Activated B cell treated with CpG ODN at 0.5 μM for 24 hours (primary cell): ENCODE data around the gene TMEM238L. TPM values are rescaled to one million over a fixed set of nuclear protein-coding genes. Genes with fewer than 3 reads are reported as not detected.

Source experiments
- ATAC-seq: fragments of 200-7000 bp; cut with Tn5 transposase; one replicate; pipeline ENCODE4 v1.10.0; 2021; ENCODE audit warnings: low read depth, mild to moderate bottlenecking, moderate library complexity
- CTCF ChIA-PET: fragments of 350-600 bp; sonication (Branson Sonifier 250); formaldehyde crosslinking; loops from one replicate; lab custom pipeline; 2021; ENCODE audit warnings: antibody characterized with exemption; lab: Charles Lee
- POLR2A ChIA-PET: fragments of 350-600 bp; sonication (Branson Sonifier 250); formaldehyde crosslinking; loops from one replicate; lab custom pipeline; 2021; ENCODE audit warnings: antibody characterized with exemption; lab: Charles Lee
- DNase-seq: peaks from one replicate; pipeline ENCODE4 v3.0.0; 2022
- H3K27ac Mint-ChIP-seq: one replicate; pipeline ENCODE4 v1.8.0; 2020; ENCODE audit warnings: mixed read lengths
- H3K27me3 Mint-ChIP-seq: one replicate; pipeline ENCODE4 v1.8.0; 2021; ENCODE audit warnings: mixed read lengths
- H3K36me3 Mint-ChIP-seq: one replicate; pipeline ENCODE4 v1.8.0; 2021; ENCODE audit warnings: low read depth, mixed read lengths
- H3K4me1 Mint-ChIP-seq: one replicate; pipeline ENCODE4 v1.8.0; 2021; ENCODE audit warnings: mixed read lengths
- H3K4me3 Mint-ChIP-seq: one replicate; pipeline ENCODE4 v1.8.0; 2020; ENCODE audit warnings: mild to moderate bottlenecking, mixed read lengths
- H3K9me3 Mint-ChIP-seq: one replicate; pipeline ENCODE4 v1.8.0; 2020; ENCODE audit warnings: mixed read lengths
- intact Hi-C: fragments of 100-400 bp; cut with micrococcal nuclease; formaldehyde crosslinking; loops from one replicate; pipeline ENCODE4 v1.15.1; 2024
- total RNA-seq: library from RNA; stranded (reverse); gene quantifications from 2 replicates; pipeline ENCODE4 v1.2.3, GENCODE V29; 2022
- TF ChIP-seq, protein P1 (sequence below): fragments of 200-600 bp; IDR thresholded peaks from one replicate; pipeline ENCODE4 v1.8.0; 2022; ENCODE audit warnings: antibody characterized with exemption, mild to moderate bottlenecking

The TMEM238L gene
- total RNA-seq, 1 donor from 2014 or later: not detected

DNA sequence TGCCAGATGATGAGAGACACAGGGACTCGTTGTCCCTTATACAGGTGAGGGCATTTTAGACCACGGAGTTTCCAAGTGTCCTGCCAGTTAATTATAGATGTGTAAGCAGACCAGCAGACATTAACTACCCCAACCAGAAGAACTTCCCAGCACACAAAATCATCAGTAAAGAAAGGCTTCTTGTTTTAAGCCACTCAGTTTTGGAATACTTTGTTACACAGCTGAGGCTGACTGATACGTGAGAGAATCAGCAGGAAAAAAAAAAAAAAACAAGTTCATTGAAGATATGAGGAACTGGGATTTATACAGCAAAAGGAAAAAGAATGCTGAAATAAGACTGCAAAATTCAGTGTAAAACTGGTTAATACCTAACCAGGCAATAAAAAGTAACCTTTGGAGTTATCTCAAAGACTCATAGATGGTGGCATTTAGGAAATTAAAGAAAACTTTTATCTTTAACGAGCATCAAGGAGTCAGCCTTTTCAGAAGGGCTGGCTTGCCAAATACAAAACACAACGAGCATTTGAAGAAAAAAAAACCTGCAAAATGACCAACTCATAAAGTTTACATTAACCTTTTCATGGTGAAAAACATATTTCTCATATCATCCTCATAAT is 28.1 kb downstream of the TMEM238L start:
- ATAC-seq (no peak), DNase-seq (no peak)
- Mint-ChIP-seq H3K9me3 (peaks cover 9% of the 10 kb centered on the region), H3K27ac (no peak overlapping the region), H3K4me1 (peaks cover 3% of the 10 kb centered on the region), H3K4me3 (no peak overlapping the region), H3K36me3 (no peaks in the 10 kb centered on the region), H3K27me3 (no peaks in the 10 kb centered on the region)
- intact Hi-C loops: no loop called here
- CTCF ChIA-PET: no interaction called here
- TF ChIP-seq, protein P1, sequence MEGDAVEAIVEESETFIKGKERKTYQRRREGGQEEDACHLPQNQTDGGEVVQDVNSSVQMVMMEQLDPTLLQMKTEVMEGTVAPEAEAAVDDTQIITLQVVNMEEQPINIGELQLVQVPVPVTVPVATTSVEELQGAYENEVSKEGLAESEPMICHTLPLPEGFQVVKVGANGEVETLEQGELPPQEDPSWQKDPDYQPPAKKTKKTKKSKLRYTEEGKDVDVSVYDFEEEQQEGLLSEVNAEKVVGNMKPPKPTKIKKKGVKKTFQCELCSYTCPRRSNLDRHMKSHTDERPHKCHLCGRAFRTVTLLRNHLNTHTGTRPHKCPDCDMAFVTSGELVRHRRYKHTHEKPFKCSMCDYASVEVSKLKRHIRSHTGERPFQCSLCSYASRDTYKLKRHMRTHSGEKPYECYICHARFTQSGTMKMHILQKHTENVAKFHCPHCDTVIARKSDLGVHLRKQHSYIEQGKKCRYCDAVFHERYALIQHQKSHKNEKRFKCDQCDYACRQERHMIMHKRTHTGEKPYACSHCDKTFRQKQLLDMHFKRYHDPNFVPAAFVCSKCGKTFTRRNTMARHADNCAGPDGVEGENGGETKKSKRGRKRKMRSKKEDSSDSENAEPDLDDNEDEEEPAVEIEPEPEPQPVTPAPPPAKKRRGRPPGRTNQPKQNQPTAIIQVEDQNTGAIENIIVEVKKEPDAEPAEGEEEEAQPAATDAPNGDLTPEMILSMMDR: no peak
- POLR2A ChIA-PET: no interaction called here

DNA sequence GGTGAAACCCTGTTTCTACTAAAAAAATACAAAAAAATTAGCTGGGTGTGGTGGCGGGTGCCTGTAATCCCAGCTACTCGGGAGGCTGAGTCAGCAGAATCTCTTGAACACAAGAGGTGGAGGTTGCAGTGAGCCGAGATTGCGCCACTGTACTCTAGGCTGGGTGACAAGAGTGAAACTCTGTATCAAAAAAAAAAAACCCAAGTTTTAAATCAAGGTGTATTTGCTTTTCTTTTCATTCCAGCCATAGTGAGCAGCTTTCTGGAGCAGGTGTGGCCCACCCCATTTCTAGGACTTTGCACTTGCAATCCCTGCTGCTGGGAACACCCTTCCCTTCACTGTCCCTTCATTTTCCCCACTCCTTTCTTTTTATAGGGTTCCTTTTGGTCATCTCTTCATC is 28.8 kb downstream of the TMEM238L start:
- Mint-ChIP-seq H3K27me3 (no peaks in the 10 kb centered on the region), H3K27ac (no peak overlapping the region), H3K36me3 (no peaks in the 10 kb centered on the region), H3K4me1 (peaks cover 3% of the 10 kb centered on the region), H3K9me3 (peaks cover 9% of the 10 kb centered on the region), H3K4me3 (no peak overlapping the region)
- intact Hi-C loops: no loop called here
- POLR2A ChIA-PET: no interaction called here
- TF ChIP-seq, protein P1: no peak
- ATAC-seq: no peak
- no peak for DNase-seq
- CTCF ChIA-PET: no interaction called here

DNA sequence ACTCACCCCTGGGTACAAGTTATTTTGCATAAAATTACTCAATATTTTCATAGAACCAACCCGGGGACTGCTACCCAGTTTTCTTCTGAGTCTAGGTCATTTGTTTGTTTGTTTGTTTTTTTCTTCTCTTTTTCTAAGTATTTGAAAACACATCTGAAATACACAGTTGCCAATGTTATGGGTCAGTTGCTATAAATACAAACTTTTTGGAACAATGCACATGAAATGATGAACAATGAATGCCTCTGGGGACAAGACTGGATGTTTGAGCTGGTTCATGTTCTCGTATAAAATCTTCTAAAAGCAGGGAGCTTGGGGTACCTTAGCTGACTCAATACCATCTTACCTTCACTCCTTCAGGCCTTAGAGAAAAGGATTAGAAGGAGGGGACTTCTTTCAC is 30.5 kb downstream of the TMEM238L start:
- no peak for DNase-seq
- POLR2A ChIA-PET: no interaction called here
- Mint-ChIP-seq H3K36me3 (no peaks in the 10 kb centered on the region), H3K27me3 (no peaks in the 10 kb centered on the region), H3K4me1 (peaks cover 3% of the 10 kb centered on the region), H3K4me3 (no peak overlapping the region), H3K9me3 (peaks cover 9% of the 10 kb centered on the region), H3K27ac (no peak overlapping the region)
- no peak for ATAC-seq
- intact Hi-C loops: no loop called here
- CTCF ChIA-PET: no interaction called here
- TF ChIP-seq, protein P1: no peak

DNA sequence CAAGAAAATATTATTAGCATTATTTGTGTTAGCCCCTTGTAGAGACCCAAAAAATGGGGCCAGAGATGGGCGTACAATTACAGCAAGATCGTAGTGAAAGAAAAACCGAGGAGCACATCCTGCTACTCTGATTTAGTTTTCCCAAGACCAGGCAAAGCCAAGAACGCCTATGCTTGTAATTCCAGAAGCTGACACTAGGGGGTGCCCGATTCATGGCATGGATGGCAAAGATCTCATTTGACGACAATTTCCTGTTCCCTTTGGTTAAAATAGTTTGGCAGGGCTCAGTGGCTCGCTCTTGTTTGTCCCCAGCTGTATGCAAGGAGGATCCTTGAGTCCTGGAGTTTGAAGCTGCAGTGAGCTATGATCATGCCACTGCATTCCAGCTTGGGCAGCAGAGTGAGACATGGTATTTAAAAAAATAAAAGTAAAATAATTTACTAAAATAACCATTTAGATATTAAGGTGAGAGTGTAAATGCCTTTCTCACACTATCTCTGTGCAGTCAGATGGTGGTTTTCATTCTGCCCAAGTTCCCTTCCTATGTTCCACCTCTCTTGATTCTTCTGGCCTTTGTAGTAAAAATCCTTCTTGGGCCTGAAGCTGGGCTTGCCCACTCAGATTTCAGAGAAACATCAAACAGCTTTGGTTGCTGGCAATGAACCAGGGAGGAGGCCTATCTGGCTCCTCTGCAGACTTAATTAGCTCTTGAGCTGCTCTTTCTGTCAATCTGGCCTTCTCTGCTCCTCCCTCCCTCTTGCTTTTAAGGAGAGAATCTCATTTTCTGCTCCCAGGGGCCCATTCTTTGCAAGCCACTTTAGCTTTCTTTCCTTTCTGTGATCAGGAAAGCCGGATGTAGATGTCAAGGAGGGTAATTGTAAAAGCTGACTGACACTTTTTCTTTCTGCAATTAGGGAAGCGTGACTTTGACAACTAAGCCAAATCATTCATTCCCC is 31.2 kb downstream of the TMEM238L start:
- no peak for ATAC-seq
- ChIA-PET POLR2A (no interaction called here), CTCF (interaction anchor here (1.3 kb wide), 1 partner anchor 12 kb away, joined by 3 read pairs; no protein-coding TSS in a partner anchor)
- Mint-ChIP-seq H3K9me3 (peaks cover 9% of the 10 kb centered on the region), H3K27me3 (no peaks in the 10 kb centered on the region), H3K4me1 (peaks cover 3% of the 10 kb centered on the region), H3K4me3 (no peak overlapping the region), H3K27ac (no peak overlapping the region), H3K36me3 (no peaks in the 10 kb centered on the region)
- TF ChIP-seq, protein P1: no peak
- intact Hi-C loops: no loop called here
- no peak for DNase-seq

DNA sequence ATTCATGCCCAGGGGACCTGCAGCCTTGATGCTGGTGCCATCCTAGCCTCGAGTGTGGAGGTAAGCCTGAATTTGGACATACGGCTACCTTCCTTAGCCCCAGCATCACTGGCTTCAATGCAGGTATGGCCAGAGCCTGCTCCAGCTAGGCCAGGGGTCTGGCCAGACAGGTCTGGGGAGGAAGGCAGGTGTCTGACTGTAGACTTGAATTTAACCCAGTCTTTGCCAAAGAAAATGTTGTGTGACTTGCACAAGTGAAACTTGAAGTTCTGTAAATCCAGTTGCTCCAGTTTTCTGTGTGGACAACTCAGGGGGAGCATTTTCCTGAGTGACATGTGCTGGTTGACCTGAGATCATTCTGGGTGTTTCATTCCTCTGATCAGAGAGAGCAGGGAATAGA is 32.8 kb downstream of the TMEM238L start:
- CTCF ChIA-PET: no interaction called here

More for the DNA sequence above, 32.8 kb downstream of the TMEM238L start:
- TF ChIP-seq, protein P1: no peak
- POLR2A ChIA-PET: no interaction called here
- Mint-ChIP-seq H3K4me3 (no peak overlapping the region), H3K27me3 (no peaks in the 10 kb centered on the region), H3K4me1 (no peaks in the 10 kb centered on the region), H3K27ac (no peak overlapping the region), H3K9me3 (peaks cover 9% of the 10 kb centered on the region), H3K36me3 (no peaks in the 10 kb centered on the region)
- intact Hi-C loops: no loop called here
- DNase-seq (no peak), ATAC-seq (no peak)
